ENCODE data around the gene TOX4.
A peak's percentile ranks its signal among the peaks of the same experiment; 100 is the strongest.

The TOX4 gene

DNA sequence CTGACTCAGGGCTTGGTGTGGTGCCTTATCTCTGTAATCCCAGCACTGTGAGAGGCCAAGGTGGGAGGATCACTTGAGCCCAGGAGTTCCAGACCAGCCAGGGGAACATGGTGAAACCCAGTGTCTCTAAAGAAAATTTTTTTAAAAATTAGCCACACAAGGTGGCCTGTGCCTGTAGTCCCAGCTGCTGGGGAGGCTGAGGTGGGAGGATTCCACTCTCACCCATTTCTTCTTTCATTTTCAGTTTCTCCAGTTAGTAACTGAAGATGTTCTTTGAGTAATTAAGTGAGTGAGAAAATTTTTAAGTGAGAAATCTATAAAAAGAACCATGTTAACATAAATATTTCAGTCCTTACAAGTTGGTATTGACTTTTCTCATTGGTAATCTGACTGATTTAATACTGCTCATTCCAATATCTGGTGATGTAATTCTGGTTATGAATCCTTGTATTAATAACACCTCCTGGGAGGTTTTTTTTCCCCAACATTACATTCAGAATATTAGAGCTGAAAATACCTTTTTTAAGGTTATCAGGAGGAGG lies 28.1 kb downstream of the TOX4 start:
- H3K9ac ChIP-seq (ENCODE audit: low read length) = peak overlapping the region; percentile 16
- no peak overlapping the region for H2BK120ac ChIP-seq (ENCODE audit: low read depth, low read length)
- peak; percentile 37 for DNase-seq
- no peak overlapping the region for H3K4me3 ChIP-seq (ENCODE audit: insufficient read depth in 1 of 2, low read depth in 1 of 2, low read length in 2 of 2)
- H3K4ac ChIP-seq (ENCODE audit: low read depth in 1 of 2, low read length in 2 of 2) = no peak overlapping the region
- no peak overlapping the region for H2BK5ac ChIP-seq (ENCODE audit: low read depth, low read length, poor library complexity, severe bottlenecking)
- no peak overlapping the region for H2AK5ac ChIP-seq (ENCODE audit: low read length, severe bottlenecking)
- H4K91ac ChIP-seq (ENCODE audit: low read length) = no peak overlapping the region
- no peak overlapping the region for H2AFZ ChIP-seq (ENCODE audit: low read depth, low read length)
- H4K8ac ChIP-seq (ENCODE audit: low read length) = no peak overlapping the region
- no peaks in the 10 kb centered on the region for H3K4me1 ChIP-seq (ENCODE audit: control insufficient read depth, insufficient read depth, low read depth, low read length)
- H2BK12ac ChIP-seq (ENCODE audit: low read length in 2 of 2) = no peak overlapping the region
- no peak overlapping the region for H2BK15ac ChIP-seq (ENCODE audit: low read depth, poor library complexity, severe bottlenecking)
- H3K23ac ChIP-seq (ENCODE audit: low read length in 2 of 2) = no peak overlapping the region
- no peaks in the 10 kb centered on the region for H3K9me3 ChIP-seq (ENCODE audit: control insufficient read depth, low read length)
- H3K36me3 ChIP-seq (ENCODE audit: control insufficient read depth in 1 of 2, insufficient read depth in 2 of 2, low read depth in 1 of 2, low read length in 2 of 2) = peaks cover 22 to 56% of the 10 kb centered on the region in 2 experiments
- H3K4me2 ChIP-seq (ENCODE audit: low read length, poor library complexity, severe bottlenecking) = no peak overlapping the region
- no peak overlapping the region for H3K27ac ChIP-seq (ENCODE audit: low read length, poor library complexity, severe bottlenecking)
- peaks cover 19% of the 10 kb centered on the region for H3K79me1 ChIP-seq (replicated peaks; ENCODE audit: low read length, poor library complexity, severe bottlenecking)
- no peak overlapping the region for H3K14ac ChIP-seq (ENCODE audit: low read length in 2 of 2)
- no peak overlapping the region for H3K18ac ChIP-seq (ENCODE audit: low read depth in 1 of 2, low read length in 2 of 2)
- no peaks in the 10 kb centered on the region for H3K27me3 ChIP-seq (ENCODE audit: control insufficient read depth in 1 of 2, insufficient read depth in 1 of 2, low read length in 2 of 2)

DNA sequence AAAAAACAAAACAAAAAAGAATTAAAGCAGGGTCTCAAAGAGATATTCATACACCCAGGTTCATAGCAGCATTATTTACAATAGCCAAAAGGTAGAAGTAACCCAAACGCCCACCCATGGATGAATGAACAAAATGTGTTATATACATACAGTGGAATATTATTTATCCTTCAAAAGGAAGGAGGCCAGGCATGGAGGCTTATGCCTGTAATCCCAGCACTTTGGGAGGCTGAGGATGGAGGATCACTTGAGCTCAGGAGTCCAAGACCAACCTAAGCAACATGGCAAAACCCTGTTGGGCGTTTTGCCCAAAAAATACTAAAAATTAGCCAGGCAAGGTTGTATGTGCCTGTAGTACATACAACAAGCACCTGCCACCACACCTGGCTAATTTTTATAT lies 29.6 kb downstream of the TOX4 start:
- no peak overlapping the region for H2BK5ac ChIP-seq (ENCODE audit: low read depth, low read length, poor library complexity, severe bottlenecking)
- H3K4me1 ChIP-seq (ENCODE audit: control insufficient read depth, insufficient read depth, low read depth, low read length) = no peaks in the 10 kb centered on the region
- H3K4ac ChIP-seq (ENCODE audit: low read depth in 1 of 2, low read length in 2 of 2) = no peak overlapping the region
- WGBS = no CpG with 5 or more reads among the region's 2 CpGs
- peaks cover 18 to 41% of the 10 kb centered on the region in 2 experiments for H3K36me3 ChIP-seq (ENCODE audit: control insufficient read depth in 1 of 2, insufficient read depth in 2 of 2, low read depth in 1 of 2, low read length in 2 of 2)
- no peak overlapping the region for H2AK5ac ChIP-seq (ENCODE audit: low read length, severe bottlenecking)
- no peak overlapping the region for H2AFZ ChIP-seq (ENCODE audit: low read depth, low read length)
- no peak overlapping the region for H2BK15ac ChIP-seq (ENCODE audit: low read depth, poor library complexity, severe bottlenecking)
- H2BK12ac ChIP-seq (ENCODE audit: low read length in 2 of 2) = no peak overlapping the region
- H3K79me1 ChIP-seq (replicated peaks; ENCODE audit: low read length, poor library complexity, severe bottlenecking) = peaks cover 17% of the 10 kb centered on the region
- no peak overlapping the region for H3K4me2 ChIP-seq (ENCODE audit: low read length, poor library complexity, severe bottlenecking)
- H4K91ac ChIP-seq (ENCODE audit: low read length) = no peak overlapping the region
- H3K27ac ChIP-seq (ENCODE audit: low read length, poor library complexity, severe bottlenecking) = no peak overlapping the region
- no peak overlapping the region for H3K18ac ChIP-seq (ENCODE audit: low read depth in 1 of 2, low read length in 2 of 2)
- H3K27me3 ChIP-seq (ENCODE audit: control insufficient read depth in 1 of 2, insufficient read depth in 1 of 2, low read length in 2 of 2) = no peaks in the 10 kb centered on the region
- H3K23ac ChIP-seq (ENCODE audit: low read length in 2 of 2) = no peak overlapping the region
- H3K9me3 ChIP-seq (ENCODE audit: control insufficient read depth, low read length) = no peaks in the 10 kb centered on the region
- H2BK120ac ChIP-seq (ENCODE audit: low read depth, low read length) = no peak overlapping the region
- H3K9ac ChIP-seq (ENCODE audit: low read length) = no peak overlapping the region
- no peak for DNase-seq
- no peak overlapping the region for H3K4me3 ChIP-seq (ENCODE audit: insufficient read depth in 1 of 2, low read depth in 1 of 2, low read length in 2 of 2)
- H4K8ac ChIP-seq (ENCODE audit: low read length) = no peak overlapping the region
- H3K14ac ChIP-seq (ENCODE audit: low read length in 2 of 2) = no peak overlapping the region

DNA sequence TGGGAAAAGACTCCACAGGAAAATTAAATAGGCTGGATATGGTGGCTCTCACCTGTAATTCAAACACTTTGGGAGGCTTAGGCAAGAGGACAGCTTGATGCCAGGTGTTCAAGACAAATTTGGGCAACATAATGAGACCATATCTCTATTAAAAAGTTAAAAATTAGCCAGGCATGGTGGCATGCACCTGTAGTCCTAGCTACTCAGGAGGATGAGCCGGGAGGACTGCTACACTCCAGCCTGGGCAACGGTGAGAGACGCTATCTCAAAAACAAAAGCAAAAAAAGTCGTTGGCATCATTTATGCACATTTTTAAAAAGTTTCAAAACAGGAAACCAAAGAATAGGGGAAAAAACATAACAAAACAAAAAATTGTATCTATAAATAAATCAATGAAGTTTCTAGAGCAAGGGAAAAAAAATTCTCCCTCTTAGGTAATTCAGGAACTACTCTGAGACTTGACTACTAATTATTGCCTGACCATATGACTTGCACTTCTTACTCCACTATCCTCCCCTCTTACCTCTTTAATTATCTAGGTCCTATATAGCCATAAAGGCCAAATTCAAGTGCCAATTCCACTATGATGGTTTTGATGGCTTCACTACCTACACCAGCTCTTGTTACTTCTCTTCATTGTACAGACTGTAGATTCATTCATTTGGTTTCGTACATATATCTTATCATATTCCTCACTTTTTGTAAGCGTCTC lies 32.6 kb downstream of the TOX4 start:
- over 99% methylated on average over 5 of the region's 6 CpGs for WGBS
- no peak overlapping the region for H3K27ac ChIP-seq (ENCODE audit: low read length, poor library complexity, severe bottlenecking)
- H3K9me3 ChIP-seq (ENCODE audit: control insufficient read depth, low read length) = no peaks in the 10 kb centered on the region
- H2BK5ac ChIP-seq (ENCODE audit: low read depth, low read length, poor library complexity, severe bottlenecking) = no peak overlapping the region
- no peaks in the 10 kb centered on the region for H3K27me3 ChIP-seq (ENCODE audit: control insufficient read depth in 1 of 2, insufficient read depth in 1 of 2, low read length in 2 of 2)
- no peaks in the 10 kb centered on the region for H3K4me1 ChIP-seq (ENCODE audit: control insufficient read depth, insufficient read depth, low read depth, low read length)
- DNase-seq = no peak
- H2BK15ac ChIP-seq (ENCODE audit: low read depth, poor library complexity, severe bottlenecking) = no peak overlapping the region
- no peak overlapping the region for H4K91ac ChIP-seq (ENCODE audit: low read length)
- H2AFZ ChIP-seq (ENCODE audit: low read depth, low read length) = no peak overlapping the region
- H3K9ac ChIP-seq (ENCODE audit: low read length) = peak overlapping the region; percentile 95
- peaks cover 4% of the 10 kb centered on the region for H3K79me1 ChIP-seq (replicated peaks; ENCODE audit: low read length, poor library complexity, severe bottlenecking)
- H2BK12ac ChIP-seq (ENCODE audit: low read length in 2 of 2) = no peak overlapping the region
- peak overlapping the region in 1 of 2 experiments; percentile 99 for H3K4me3 ChIP-seq (ENCODE audit: insufficient read depth in 1 of 2, low read depth in 1 of 2, low read length in 2 of 2)
- H2AK5ac ChIP-seq (ENCODE audit: low read length, severe bottlenecking) = no peak overlapping the region
- no peak overlapping the region for H2BK120ac ChIP-seq (ENCODE audit: low read depth, low read length)
- no peak overlapping the region for H3K4ac ChIP-seq (ENCODE audit: low read depth in 1 of 2, low read length in 2 of 2)
- H3K4me2 ChIP-seq (ENCODE audit: low read length, poor library complexity, severe bottlenecking) = no peak overlapping the region
- H3K36me3 ChIP-seq (ENCODE audit: control insufficient read depth in 1 of 2, insufficient read depth in 2 of 2, low read depth in 1 of 2, low read length in 2 of 2) = peaks cover 7 to 18% of the 10 kb centered on the region in 2 experiments
- no peak overlapping the region for H3K18ac ChIP-seq (ENCODE audit: low read depth in 1 of 2, low read length in 2 of 2)
- H3K14ac ChIP-seq (ENCODE audit: low read length in 2 of 2) = no peak overlapping the region
- H3K23ac ChIP-seq (ENCODE audit: low read length in 2 of 2) = no peak overlapping the region
- no peak overlapping the region for H4K8ac ChIP-seq (ENCODE audit: low read length)

- H2BK5ac ChIP-seq (ENCODE audit: low read depth, low read length, poor library complexity, severe bottlenecking) = no peak within 1 kb of the TSS
- peaks cover 7 to 15% of the 10 kb centered on the region in 2 experiments for H3K36me3 ChIP-seq (ENCODE audit: control insufficient read depth in 1 of 2, insufficient read depth in 2 of 2, low read depth in 1 of 2, low read length in 2 of 2)
- peak within 1 kb of the TSS; percentile 1 for H4K91ac ChIP-seq (ENCODE audit: low read length)
- H3K79me1 ChIP-seq (replicated peaks; ENCODE audit: low read length, poor library complexity, severe bottlenecking) = peaks cover 4% of the 10 kb centered on the region
- peak within 1 kb of the TSS; percentile 56 for H2AFZ ChIP-seq (ENCODE audit: low read depth, low read length)
- H3K9ac ChIP-seq (ENCODE audit: low read length) = peak within 1 kb of the TSS; percentile 95
- H2BK15ac ChIP-seq (ENCODE audit: low read depth, poor library complexity, severe bottlenecking) = no peak within 1 kb of the TSS
- peak within 1 kb of the TSS in 1 of 2 experiments; percentile 62 for H3K4ac ChIP-seq (ENCODE audit: low read depth in 1 of 2, low read length in 2 of 2)
- no peak within 1 kb of the TSS for H2BK120ac ChIP-seq (ENCODE audit: low read depth, low read length)
- H3K9me3 ChIP-seq (ENCODE audit: control insufficient read depth, low read length) = no peaks in the 10 kb centered on the region
- peak; percentile 100 for DNase-seq
- no peak within 1 kb of the TSS for H2BK12ac ChIP-seq (ENCODE audit: low read length in 2 of 2)
- H3K14ac ChIP-seq (ENCODE audit: low read length in 2 of 2) = peak within 1 kb of the TSS in 1 of 2 experiments; percentile 10
- H3K23ac ChIP-seq (ENCODE audit: low read length in 2 of 2) = peak within 1 kb of the TSS in 1 of 2 experiments; percentile 81
- peak within 1 kb of the TSS; percentile 4 to 85 for H3K18ac ChIP-seq (ENCODE audit: low read depth in 1 of 2, low read length in 2 of 2)
- H3K4me2 ChIP-seq (ENCODE audit: low read length, poor library complexity, severe bottlenecking) = peak within 1 kb of the TSS; percentile 69
- H3K27me3 ChIP-seq (ENCODE audit: control insufficient read depth in 1 of 2, insufficient read depth in 1 of 2, low read length in 2 of 2) = no peaks in the 10 kb centered on the region
- H2AK5ac ChIP-seq (ENCODE audit: low read length, severe bottlenecking) = no peak within 1 kb of the TSS
- peak within 1 kb of the TSS; percentile 75 for H3K27ac ChIP-seq (ENCODE audit: low read length, poor library complexity, severe bottlenecking)
- peak within 1 kb of the TSS; percentile 87 for H4K8ac ChIP-seq (ENCODE audit: low read length)
- H3K4me3 ChIP-seq (ENCODE audit: insufficient read depth in 1 of 2, low read depth in 1 of 2, low read length in 2 of 2) = peak within 1 kb of the TSS; percentile 80 to 99
- WGBS = under 1% methylated on average over 53 of the region's 53 CpGs
- H3K4me1 ChIP-seq (ENCODE audit: control insufficient read depth, insufficient read depth, low read depth, low read length) = no peaks in the 10 kb centered on the region
Measured at GRCh38 chr14:21510735-21511657, 34.0 kb downstream of the TOX4 start, which contains the start of gene METTL3. Gene METTL3, minus strand, starts transcription at chr14:21511340. Its CDS starts 117 bp downstream, at chr14:21511223.

All from mesenchymal stem cell (in vitro differentiated cells and primary cell).